ENCODE data around the gene AGAP9.
"Not testable (repeated sequence)": the region's sequence is repeated elsewhere in the genome, so short reads cannot be mapped to it uniquely, and the experiment has no call there.

Gene AGAP9

GRCh38 chr10:47485943-47486342 is 37.5 kb downstream of the AGAP9 start:
- not testable (repeated sequence) for DNase-seq (ENCODE audit: low spot score)

GRCh38 chr10:47484786-47485185 is 38.7 kb downstream of the AGAP9 start:
- not testable (repeated sequence) for DNase-seq (ENCODE audit: low spot score)

GRCh38 chr10:47483923-47484322 is 39.5 kb downstream of the AGAP9 start, which contains the start of gene ANXA8:
ANXA8 (minus strand) TSS chr10:47484115; CDS start chr10:47483933, 182 bp downstream.
- not testable (repeated sequence) for DNase-seq (ENCODE audit: low spot score)

GRCh38 chr10:47482367-47482766 is 41.1 kb downstream of the AGAP9 start:
- DNase-seq (ENCODE audit: low spot score): not testable (repeated sequence)

GRCh38 chr10:47481768-47482181 is 41.7 kb downstream of the AGAP9 start:
- not testable (repeated sequence) for DNase-seq (ENCODE audit: low spot score)

- DNase-seq (ENCODE audit: low spot score): not testable (repeated sequence)
Observed at GRCh38 chr10:47481182-47481766, 42.2 kb downstream of the AGAP9 start.

- not testable (repeated sequence) for DNase-seq (ENCODE audit: low spot score)
Observed at GRCh38 chr10:47480133-47480532, 43.3 kb downstream of the AGAP9 start.

- DNase-seq (ENCODE audit: low spot score): not testable (repeated sequence)
Observed at GRCh38 chr10:47478114-47478513, 45.3 kb downstream of the AGAP9 start.

- DNase-seq (ENCODE audit: low spot score): not testable (repeated sequence)
Observed at GRCh38 chr10:47477078-47477477, 46.4 kb downstream of the AGAP9 start.

- not testable (repeated sequence) for DNase-seq (ENCODE audit: low spot score)
Observed at GRCh38 chr10:47475101-47475500, 48.3 kb downstream of the AGAP9 start.

- not testable (repeated sequence) for DNase-seq (ENCODE audit: low spot score)
Observed at GRCh38 chr10:47473516-47473915, 49.9 kb downstream of the AGAP9 start.

GRCh38 chr10:47472647-47473046 is 50.8 kb downstream of the AGAP9 start:
- not testable (repeated sequence) for DNase-seq (ENCODE audit: low spot score)

- DNase-seq (ENCODE audit: low spot score): not testable (repeated sequence)
Observed at GRCh38 chr10:47472072-47472471, 51.4 kb downstream of the AGAP9 start.

- DNase-seq (ENCODE audit: low spot score): not testable (repeated sequence)
Observed at GRCh38 chr10:47468731-47469528, 54.5 kb downstream of the AGAP9 start.

GRCh38 chr10:47467957-47468356 is 55.5 kb downstream of the AGAP9 start:
- not testable (repeated sequence) for DNase-seq (ENCODE audit: low spot score)

- not testable (repeated sequence) for DNase-seq (ENCODE audit: low spot score)
Observed at GRCh38 chr10:47467458-47467857, 56.0 kb downstream of the AGAP9 start.

- DNase-seq (ENCODE audit: low spot score): not testable (repeated sequence)
Observed at GRCh38 chr10:47465216-47465917, 58.1 kb downstream of the AGAP9 start.

GRCh38 chr10:47462577-47463358 is 60.7 kb downstream of the AGAP9 start:
- not testable (repeated sequence) for DNase-seq (ENCODE audit: low spot score)

- not testable (repeated sequence) for DNase-seq (ENCODE audit: low spot score)
Observed at GRCh38 chr10:47461261-47461687, 62.2 kb downstream of the AGAP9 start.

GRCh38 chr10:47458466-47459154 is 64.8 kb downstream of the AGAP9 start:
- no peak for DNase-seq (ENCODE audit: low spot score)

- DNase-seq (ENCODE audit: low spot score): no peak
Observed at GRCh38 chr10:47457826-47458225, 65.6 kb downstream of the AGAP9 start.
